NCI-H2171 treated with DMSO at 0.1 percent for 48 hours (cell line): ENCODE data around the gene PPFIA2.
A peak's percentile ranks its signal among the peaks of the same experiment; 100 is the strongest.

Source experiments
- DNase-seq: peaks from one replicate; lab custom pipeline; 2025; lab: John Stamatoyannopoulos, UW

The PPFIA2 gene

DNA sequence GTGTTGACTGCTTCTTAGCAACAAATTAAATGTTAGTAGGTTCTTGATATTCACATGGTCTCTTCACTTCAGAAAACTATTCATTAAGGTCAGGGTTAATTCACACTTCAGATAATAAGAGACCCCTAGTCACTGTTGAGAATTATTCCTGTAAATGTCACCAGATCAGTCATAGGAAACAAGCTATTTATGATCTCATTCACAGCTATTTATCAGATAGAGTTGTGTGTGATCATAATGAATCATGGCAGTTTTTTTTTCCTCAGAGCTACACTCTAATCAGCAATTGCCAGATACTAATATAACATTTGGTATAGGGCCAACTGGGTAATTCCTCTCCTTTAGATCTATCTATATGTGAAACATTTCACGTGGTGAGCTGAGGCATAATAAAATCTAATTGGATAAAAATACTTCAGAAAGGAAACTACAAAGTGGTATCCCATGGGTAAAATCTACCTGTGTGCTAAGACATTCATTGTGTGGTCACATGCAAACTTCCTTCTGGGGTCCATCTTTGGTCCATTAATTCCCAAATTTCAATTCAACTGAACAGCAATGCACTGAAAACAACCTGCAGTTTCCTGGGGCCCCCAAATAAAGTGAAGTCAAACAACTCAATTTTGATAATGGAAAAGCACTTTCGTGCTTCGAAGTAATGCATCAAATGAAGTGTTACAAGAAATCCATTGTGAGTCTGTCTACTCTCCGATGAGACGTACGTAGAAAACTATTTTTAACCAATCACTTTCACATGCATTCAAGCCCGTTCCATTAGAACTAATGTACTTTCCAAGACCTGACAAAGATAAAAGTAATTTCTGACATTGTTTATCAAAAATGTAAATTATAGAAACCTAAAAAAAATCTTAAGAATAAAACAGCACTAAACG lies 484.3 kb downstream of the PPFIA2 start:
- no peak for DNase-seq

DNA sequence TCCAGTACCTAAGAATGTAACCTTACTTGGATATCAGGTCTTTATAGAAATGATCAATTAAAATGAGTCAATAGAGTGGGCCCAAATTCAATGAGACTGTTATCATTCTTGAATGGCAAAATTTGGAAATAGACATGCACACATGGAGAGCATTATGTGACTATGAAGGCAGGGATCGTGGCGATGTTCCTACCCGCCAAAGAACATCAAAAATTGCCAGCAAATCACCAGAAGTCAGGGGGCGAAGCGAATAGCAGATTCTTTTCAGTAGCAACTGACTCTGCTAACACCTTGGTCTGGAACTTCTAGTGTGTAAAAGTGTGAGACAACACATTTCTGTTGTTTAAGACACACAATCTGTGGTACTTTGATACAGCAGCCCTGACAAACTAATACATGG lies 488.8 kb downstream of the PPFIA2 start:
- no peak for DNase-seq

DNA sequence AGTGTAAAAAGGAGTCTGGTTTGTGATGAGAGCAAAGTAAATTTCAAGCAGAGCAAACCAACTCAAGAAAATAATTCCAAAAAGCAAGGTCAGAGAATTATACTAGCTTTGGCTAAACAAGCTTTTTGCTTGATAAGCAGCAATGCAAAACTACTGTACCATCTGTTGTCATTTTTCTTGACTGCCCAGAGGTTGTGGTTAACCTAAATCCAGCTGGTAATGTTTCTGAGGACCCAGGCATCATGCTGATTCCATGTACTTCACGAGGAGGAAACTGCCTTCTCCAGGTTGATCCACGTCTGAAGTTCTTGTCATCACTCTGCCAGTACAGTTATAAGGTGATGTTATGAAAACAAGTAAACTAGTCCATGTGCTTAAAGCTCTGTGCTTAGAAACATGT lies 496.1 kb downstream of the PPFIA2 start:
- DNase-seq, result peak; percentile 74

GRCh38 chr12:81261508-81262207 lies 497.5 kb downstream of the PPFIA2 start:
- DNase-seq, result peak; percentile 90

DNA sequence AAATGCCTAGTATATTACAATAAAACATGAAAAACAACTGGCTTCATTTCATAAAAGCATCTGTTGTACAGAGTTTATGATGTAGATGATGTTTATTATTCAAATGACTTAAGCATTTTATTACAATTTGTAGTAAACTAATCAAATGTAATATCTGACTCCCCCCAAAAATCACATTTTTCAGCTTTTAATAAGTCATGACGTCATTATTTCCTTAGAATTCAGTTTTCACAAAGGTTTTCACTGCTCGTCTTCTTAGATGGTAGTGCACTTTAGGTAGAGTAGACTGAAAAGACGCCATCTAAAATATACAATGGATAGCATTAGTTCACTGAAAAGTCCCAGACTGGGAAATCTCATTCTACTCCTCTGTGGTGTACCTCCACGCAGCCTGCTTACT lies 499.8 kb downstream of the PPFIA2 start:
- DNase-seq, result no peak

- DNase-seq, result peak; percentile 94
These were observed 501.1 kb downstream of the PPFIA2 start for GRCh38 chr12:81257947-81258551.

DNA sequence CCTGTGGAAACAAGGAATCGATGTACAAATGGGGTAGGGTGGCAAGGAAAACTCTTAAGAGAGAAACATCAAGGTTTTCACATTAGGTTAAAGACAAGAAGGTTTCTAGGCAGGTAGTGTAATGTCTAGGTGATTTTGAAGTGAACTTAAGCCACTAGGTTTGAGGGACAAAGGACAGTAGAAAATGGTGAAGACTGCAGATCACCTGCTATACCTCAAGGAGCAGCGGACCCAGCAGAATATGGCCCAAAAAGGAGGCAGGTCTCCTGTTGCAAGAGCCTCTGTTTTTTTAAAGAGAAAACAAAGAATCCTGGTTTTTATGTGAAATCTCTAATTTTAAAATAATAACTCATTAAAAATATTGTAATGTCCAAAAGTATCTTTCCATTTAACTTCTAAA lies 503.2 kb downstream of the PPFIA2 start:
- no peak for DNase-seq

- DNase-seq, result no peak
These were observed 503.7 kb downstream of the PPFIA2 start for GRCh38 chr12:81255456-81255855.

- no peak for DNase-seq
These were observed 505.8 kb downstream of the PPFIA2 start for GRCh38 chr12:81253360-81253759.

DNA sequence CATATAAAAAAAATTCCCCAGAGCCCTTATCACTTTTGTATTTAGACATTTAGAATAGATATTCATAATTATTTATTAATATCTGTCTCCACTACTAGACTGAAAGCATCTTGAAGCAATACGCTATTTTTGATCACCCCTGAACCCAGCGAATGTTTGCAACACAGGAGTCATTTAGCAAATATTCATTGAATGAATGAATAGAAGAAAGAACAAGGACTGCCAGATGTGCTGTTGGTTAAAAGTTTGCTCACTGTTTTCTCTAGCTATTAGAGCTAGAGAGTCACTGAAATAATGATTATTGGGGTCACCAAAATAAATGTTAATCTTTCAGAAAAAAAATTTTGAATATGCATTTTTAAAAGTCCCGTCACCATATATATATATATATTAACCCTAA lies 506.9 kb downstream of the PPFIA2 start:
- DNase-seq, result no peak

DNA sequence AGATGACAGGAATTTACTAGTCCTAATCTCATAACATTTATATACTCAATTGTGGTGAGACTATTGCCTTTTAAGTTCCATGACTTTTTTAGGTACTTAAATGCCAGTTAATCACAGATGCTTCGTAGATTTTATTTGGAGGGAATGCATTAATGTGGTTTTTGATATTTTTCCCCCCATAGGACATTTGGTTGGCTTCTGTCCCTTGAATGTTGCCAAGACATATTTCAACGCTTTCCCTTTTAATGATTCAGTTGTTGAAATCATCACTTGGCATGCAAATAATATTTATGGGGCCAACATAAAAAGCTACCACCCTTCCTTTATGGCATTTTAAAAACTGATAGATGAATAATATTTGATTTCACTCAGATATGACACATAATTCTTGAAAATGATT lies 509.2 kb downstream of the PPFIA2 start:
- no peak for DNase-seq

GRCh38 chr12:81245907-81246570 lies 513.1 kb downstream of the PPFIA2 start:
- DNase-seq, result no peak

DNA sequence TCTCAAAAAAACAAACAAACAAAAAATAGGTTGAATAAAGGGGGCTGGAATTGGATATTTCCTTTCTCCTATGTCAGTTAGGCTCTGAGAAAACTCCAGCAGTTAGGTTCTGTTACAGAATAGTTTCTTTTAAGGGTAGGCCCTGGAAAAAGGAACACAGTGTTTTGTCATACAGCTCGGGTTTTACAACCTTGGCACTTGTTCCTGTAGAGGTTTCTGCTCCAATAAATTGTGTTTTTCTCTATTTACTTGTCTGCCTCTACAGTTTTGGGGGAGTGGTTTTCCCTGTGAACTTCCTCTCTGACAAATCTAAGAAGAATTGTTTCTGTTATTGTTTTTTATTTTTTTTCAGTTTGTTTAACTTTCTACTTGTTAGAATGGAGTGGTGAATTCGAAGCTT lies 513.7 kb downstream of the PPFIA2 start:
- no peak for DNase-seq

- no peak for DNase-seq
These were observed 527.4 kb downstream of the PPFIA2 start for GRCh38 chr12:81231574-81232368.

- no peak for DNase-seq
These were observed 529.4 kb downstream of the PPFIA2 start for GRCh38 chr12:81229759-81230158.

- DNase-seq, result no peak
These were observed 534.5 kb downstream of the PPFIA2 start for GRCh38 chr12:81224626-81225025.

- no peak for DNase-seq
These were observed 536.1 kb downstream of the PPFIA2 start for GRCh38 chr12:81222846-81223592.

- DNase-seq, result no peak
These were observed 537.5 kb downstream of the PPFIA2 start for GRCh38 chr12:81221681-81222080.

DNA sequence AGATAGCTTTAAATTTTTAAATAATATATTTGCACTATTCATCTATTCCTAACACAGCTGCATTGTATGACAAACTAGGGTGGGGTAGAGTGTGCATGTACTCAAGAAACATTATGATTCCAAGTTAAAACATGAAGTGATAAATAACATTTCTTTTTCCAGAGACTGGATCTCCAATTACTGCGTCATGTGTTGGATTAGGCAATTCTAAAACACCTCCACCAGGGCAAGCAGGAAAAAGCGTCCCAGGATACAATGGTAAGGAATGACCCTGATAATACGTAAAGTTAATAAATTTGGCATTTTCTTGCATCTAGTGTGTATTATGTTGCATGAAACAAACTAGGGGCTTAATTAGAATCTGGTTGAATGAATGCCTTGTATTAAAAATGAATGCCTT lies 542.4 kb downstream of the PPFIA2 start:
- DNase-seq, result no peak

DNA sequence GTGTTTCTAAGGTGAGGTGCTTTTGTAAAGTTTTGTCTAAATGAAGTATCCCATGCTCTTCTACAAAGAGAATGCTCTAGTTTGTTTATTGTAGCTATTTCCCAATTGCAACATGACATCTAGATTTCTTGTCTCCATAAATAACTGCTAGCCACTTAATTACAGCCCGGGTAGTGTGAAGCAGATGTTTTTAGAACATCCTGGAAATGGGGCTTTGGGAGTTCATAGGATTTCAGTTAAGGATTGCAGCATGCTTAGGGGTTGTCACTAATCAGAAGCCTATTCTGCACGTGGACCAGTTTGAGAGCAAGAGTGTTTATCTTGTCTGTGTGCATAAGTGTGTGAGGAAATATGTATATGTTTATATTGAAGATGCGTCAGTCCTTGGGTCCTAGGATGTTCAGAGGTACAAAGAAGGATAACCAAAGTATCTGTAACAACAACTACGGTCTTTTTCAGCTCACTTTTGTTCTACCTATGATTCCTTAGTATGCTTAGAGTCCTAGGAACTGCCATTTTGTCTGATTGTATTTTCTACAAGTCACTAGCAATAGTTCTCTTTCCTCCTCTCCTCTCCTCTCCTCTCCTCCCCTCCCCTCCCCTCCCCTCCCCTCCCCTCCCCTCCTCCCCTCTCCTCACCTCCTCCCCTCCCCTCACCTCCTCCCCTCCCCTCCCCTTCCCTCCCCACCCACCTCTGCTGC lies 546.0 kb downstream of the PPFIA2 start:
- no peak for DNase-seq
